ENCODE data around the gene TXNDC9.

- TF ChIP-seq, protein P1, sequence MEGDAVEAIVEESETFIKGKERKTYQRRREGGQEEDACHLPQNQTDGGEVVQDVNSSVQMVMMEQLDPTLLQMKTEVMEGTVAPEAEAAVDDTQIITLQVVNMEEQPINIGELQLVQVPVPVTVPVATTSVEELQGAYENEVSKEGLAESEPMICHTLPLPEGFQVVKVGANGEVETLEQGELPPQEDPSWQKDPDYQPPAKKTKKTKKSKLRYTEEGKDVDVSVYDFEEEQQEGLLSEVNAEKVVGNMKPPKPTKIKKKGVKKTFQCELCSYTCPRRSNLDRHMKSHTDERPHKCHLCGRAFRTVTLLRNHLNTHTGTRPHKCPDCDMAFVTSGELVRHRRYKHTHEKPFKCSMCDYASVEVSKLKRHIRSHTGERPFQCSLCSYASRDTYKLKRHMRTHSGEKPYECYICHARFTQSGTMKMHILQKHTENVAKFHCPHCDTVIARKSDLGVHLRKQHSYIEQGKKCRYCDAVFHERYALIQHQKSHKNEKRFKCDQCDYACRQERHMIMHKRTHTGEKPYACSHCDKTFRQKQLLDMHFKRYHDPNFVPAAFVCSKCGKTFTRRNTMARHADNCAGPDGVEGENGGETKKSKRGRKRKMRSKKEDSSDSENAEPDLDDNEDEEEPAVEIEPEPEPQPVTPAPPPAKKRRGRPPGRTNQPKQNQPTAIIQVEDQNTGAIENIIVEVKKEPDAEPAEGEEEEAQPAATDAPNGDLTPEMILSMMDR (conservative IDR thresholded peaks at IDR 0.05; ENCODE audit: low read depth, low read length) = no peak
- TF ChIP-seq EZH2 (IDR thresholded peaks at IDR 0.05; ENCODE audit: low read length, unreplicated experiment) (no peak), EZH2phosphoT487 (IDR thresholded peaks at IDR 0.05; ENCODE audit: borderline replicate concordance, low read length) (no peak)
Observed at GRCh38 chr2:99346218-99346617, 10.1 kb upstream of the TXNDC9 start.
